SW480 (cell line): ENCODE results near the gene TCEA3.
"Not testable (repeated sequence)": the region's sequence is repeated elsewhere in the genome, so short reads cannot be mapped to it uniquely, and the experiment has no call there.

Experiments used
- DNase-seq: peaks from one replicate; pipeline ENCODE4 v3.0.0-alpha.2; 2016; ENCODE audit warnings: low spot score

TCEA3 gene

GRCh38 chr1:23392125-23392855 is 32.3 kb downstream of the TCEA3 start:
- DNase-seq, result no peak

DNA sequence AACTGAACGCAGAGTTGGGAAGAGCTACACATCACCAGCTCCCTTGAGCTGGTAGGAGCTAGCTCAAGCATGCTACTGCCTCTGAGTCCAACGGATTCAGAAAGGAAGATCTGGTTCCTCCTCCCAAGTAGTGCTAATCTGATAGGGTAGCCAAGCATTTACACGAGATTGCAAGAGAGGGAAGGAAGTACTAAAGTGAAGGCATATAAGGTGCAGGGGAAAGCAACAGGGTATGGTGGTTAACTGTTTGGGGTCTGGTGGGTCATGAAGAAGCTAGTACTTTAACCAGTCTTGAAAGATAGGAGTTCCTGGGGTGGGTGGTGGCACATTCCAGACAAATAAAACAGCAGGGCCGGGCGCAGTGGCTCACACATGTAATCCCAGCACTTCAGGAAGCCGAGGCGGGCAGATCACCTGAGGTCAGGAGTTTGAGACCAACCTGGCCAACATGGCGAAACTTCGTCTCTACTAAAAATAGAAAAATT is 34.7 kb downstream of the TCEA3 start:
- no peak for DNase-seq

DNA sequence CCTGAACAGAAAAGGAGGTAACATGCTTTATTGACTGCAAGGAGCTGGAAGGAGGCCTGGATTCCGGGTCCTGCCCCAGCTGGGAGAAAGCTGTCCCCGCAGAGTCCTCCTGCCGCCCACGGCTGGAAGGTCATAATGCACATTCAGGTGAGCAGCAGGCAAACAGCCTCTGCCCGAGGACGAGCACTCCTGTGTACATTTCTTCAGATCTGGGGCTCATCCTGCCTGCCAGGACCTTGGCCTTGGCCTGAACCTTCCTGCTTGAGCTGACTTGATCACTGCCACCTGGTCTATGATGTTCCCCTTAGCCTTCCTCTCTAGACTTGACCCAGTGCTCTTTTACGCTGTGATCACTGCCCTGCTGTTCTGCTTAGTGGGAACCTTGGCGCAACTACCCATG is 37.1 kb downstream of the TCEA3 start:
- DNase-seq, result no peak

DNA sequence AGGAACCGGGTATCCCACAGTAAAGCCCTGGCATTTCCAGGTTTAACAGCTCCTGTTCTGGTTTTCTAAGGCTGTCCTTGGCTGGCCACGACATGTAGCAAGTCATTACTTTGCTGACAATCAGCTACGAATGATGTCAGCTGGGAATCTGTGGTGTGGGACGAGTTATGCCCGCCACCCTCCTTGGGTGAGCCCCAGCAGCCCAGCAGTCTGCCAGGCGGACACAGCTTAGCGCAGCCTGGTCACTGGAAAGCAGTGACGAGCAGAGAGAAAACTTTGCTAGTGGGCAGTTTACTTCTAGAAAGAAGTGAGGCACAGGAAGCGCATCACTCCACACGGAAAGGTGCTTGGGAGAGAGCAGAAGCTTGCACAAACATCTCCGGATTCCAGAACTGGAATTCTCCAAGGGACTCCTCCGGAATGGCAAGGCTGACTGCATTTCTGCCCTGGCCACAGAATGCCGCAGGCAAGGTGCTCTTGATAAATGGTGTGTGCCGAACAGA is 39.4 kb downstream of the TCEA3 start:
- no peak for DNase-seq

- DNase-seq, result no peak
Measured at GRCh38 chr1:23384312-23385058, 40.1 kb downstream of the TCEA3 start.

- no peak for DNase-seq
Measured at GRCh38 chr1:23383577-23384311, 40.8 kb downstream of the TCEA3 start.

GRCh38 chr1:23381233-23381885 is 43.2 kb downstream of the TCEA3 start:
- no peak for DNase-seq

- DNase-seq, result no peak
Measured at GRCh38 chr1:23380719-23381118, 43.8 kb downstream of the TCEA3 start.

DNA sequence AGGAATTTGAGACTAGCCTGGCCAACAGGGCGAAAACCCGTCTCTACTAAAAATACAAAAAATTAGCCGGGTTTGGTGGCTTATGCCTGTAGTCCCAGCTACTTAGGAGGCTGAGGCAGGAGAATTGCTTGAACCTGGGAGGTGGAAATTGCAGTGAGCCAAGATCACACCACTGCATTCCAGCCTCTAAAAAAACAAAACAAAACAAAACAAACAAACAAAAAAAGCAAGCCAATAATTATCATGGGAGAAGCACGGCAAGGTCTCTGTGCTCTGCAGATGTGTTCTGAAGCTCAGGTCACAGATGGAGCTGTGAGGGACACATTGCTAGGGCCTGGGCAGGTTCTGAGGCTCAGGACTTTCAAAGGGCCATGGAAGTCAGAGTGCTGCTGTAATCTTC is 44.3 kb downstream of the TCEA3 start:
- DNase-seq, result not testable (repeated sequence)

DNA sequence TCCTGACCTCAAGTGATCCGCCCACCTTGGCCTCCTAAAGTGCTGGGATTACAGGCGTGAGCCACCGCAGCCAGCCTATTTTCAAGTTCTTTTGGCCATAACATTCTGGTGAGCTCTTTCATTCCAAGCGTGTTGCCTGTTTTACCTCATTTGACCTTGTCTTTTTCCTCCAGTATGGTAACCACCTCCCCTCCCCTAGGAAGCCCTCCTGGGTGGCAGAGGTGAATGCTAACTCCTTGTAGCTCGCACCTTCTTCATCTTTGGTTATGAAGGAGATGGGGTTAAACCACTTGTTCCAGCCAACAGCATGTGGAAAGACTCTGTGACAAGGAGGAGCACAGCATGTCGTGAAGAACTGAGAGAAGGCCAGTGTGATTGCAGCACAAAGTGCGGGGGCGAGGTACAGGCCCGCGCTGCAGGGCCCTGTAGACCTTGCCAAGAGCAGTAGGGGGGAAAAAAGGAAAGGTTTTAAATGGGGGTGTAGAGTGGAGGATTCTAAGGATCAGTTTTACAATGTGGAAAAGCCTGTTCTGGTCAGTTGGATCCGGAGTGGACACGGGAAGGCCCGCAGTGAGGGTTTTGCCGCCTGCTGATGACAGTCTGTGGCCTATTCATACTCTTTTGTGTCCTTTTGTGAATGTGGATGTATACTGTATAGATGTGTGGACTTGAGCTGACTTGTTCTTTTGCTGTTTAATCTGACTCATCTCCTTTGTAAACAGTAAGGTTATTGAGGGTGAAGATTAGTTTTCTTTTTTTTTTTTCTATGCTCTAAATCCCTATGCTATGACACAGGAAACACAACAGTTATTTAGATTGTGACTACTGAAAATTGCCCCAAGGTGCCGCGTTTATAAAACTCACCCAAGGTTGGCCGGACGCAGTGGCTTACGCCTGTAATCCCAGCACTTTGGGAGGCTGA is 47.4 kb downstream of the TCEA3 start:
- peak; percentile 31 for DNase-seq

- DNase-seq, result not testable (repeated sequence)
Measured at GRCh38 chr1:23374079-23374735, 50.3 kb downstream of the TCEA3 start.

- DNase-seq, result no peak
Measured at GRCh38 chr1:23371987-23372880, 52.3 kb downstream of the TCEA3 start.

GRCh38 chr1:23370709-23371584 is 53.6 kb downstream of the TCEA3 start:
- DNase-seq, result no peak

GRCh38 chr1:23370330-23370708 is 54.2 kb downstream of the TCEA3 start:
- no peak for DNase-seq

DNA sequence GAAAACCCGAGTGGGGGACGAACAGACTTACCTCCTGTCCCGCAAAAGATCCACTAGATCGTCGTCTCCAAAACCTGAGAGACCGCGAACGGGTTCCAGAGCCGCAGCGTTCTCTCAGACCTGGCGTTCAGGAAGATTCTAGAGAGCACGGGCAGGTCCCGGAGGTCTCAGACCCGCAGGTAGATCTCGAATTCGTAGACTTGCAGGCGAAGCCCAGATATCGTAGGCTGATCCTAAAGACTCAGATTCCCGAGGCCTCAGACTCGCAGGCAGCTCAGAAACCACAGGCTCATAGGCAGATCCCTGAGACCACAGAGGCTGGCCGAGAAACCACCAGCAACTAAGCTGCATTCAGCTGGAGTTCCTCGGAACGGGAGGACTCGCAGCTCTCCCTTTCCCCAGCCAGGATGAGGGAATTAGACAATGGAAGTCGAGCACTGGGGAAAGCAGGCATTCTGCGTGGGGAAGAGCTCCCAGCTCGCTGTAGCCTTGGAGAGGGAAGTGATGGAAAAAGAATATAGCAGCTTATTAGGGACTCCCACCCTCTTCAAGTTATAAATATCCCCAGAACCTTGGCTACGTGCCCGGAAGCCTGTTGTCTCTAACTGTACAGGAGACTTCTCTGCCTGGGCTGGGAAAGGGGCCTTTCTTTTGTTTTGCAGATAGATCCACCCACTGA is 55.1 kb downstream of the TCEA3 start, which contains the start of gene ZNF436:
TSS of gene ZNF436 (minus strand) at position 502 of the 679 bp plus-strand sequence. CDS start 1,831 bp downstream, outside the sequence.
- peak; percentile 53 for DNase-seq

DNA sequence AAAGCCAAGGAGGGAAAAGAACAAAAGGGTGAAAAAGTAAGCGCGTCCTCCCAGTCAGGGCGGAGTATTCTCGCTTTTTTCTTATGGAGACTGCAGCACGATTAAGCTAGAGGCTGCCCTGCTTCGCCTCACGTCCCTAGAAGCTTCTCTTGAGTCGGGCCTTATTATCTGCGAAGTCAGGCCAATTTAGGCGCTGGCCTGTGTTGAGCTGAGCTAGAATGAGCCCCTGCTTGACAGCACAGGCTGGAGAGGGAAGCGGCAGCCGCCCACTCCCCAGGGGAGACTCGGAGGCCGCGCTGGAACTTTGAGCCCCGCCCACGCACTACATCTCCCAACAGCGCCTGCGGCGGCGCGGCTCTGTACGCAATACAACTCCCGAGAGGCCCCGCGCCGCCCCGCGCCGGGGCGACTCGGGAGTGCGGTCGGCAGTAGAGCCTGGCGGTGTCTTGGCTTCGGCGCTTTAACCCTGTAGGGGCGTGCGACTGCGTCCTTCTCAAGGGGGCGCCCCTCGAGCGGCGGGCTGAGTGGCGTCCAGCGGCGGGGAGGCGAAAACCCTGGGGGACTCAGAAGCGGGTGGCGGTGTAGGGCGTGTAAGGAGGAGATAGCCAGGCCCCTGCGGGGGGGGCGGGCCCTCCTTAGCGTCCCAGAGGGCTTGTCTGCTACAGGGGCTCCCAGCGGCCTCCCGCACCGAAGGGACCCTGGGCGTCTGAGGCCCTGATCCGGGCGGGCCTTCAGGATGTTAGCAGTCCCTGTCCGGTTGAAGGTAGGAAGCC is 55.8 kb downstream of the TCEA3 start:
- DNase-seq, result peak; percentile 87
